Measurements from ENCODE around the gene LSR. TPM values are rescaled to one million over a fixed set of nuclear protein-coding genes. Genes with fewer than 3 reads are reported as not detected.

LSR gene
- total RNA-seq, 1 donor from 2014 or later = 27.1 TPM

- Mint-ChIP-seq H3K9me3 (no peaks in the 10 kb centered on the region), H3K27ac (no peak overlapping the region), H3K4me3 (no peak overlapping the region), H3K27me3 (ENCODE audit: insufficient read depth, low read depth) (peaks cover 14% of the 10 kb centered on the region), H3K36me3 (peaks cover 21% of the 10 kb centered on the region), H3K4me1 (no peaks in the 10 kb centered on the region)
- no peaks in the 10 kb centered on the region for H3K9me3 ChIP-seq (ENCODE audit: low read depth)
- no peaks in the 10 kb centered on the region for H3K4me1 ChIP-seq
- no peak overlapping the region for H3K27ac ChIP-seq
- H3K9ac ChIP-seq = no peak overlapping the region
- TF ChIP-seq, protein P1, sequence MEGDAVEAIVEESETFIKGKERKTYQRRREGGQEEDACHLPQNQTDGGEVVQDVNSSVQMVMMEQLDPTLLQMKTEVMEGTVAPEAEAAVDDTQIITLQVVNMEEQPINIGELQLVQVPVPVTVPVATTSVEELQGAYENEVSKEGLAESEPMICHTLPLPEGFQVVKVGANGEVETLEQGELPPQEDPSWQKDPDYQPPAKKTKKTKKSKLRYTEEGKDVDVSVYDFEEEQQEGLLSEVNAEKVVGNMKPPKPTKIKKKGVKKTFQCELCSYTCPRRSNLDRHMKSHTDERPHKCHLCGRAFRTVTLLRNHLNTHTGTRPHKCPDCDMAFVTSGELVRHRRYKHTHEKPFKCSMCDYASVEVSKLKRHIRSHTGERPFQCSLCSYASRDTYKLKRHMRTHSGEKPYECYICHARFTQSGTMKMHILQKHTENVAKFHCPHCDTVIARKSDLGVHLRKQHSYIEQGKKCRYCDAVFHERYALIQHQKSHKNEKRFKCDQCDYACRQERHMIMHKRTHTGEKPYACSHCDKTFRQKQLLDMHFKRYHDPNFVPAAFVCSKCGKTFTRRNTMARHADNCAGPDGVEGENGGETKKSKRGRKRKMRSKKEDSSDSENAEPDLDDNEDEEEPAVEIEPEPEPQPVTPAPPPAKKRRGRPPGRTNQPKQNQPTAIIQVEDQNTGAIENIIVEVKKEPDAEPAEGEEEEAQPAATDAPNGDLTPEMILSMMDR (IDR thresholded peaks at IDR 0.05) = no peak
- no peak for TF ChIP-seq EZH2phosphoT487 (IDR thresholded peaks at IDR 0.05)
- TF ChIP-seq EZH2 (IDR thresholded peaks at IDR 0.05) = no peak
- H3K79me2 ChIP-seq (ENCODE audit: low read depth) = no peaks in the 10 kb centered on the region
- H4K20me1 ChIP-seq (ENCODE audit: low read depth) = peaks cover 6% of the 10 kb centered on the region
- H3K4me3 ChIP-seq = no peak overlapping the region
- H3K27me3 ChIP-seq = no peaks in the 10 kb centered on the region
- no peaks in the 10 kb centered on the region for H3K36me3 ChIP-seq
- H3K4me2 ChIP-seq = no peak overlapping the region
- no peaks in the 10 kb centered on the region for H3F3A ChIP-seq (ENCODE audit: low read depth)
- H2AFZ ChIP-seq (replicated peaks) = no peak overlapping the region
- no peak for DNase-seq (ENCODE audit: low spot score)
Observed at GRCh38 chr19:35278578-35279284, 29.9 kb downstream of the LSR start.

DNA sequence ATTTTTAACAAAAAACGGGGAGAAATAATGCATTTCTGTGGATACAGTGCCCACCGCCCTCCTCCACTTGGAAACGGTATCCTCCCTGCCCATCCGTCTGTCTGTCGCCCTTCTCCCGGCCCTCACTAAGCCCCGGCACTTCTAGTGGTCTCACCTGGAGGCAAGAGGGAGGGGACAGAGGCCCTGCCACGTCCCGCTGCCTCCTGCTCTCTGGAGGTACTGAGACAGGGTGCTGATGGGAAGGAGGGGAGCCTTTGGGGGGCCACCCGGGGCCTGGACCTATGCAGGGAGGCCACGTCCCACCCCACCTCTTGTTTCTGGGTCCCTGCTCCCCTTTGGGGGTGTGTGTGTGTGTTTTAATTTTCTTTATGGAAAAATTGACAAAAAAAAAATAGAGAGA lies 30.6 kb downstream of the LSR start:
- TF ChIP-seq EZH2 (IDR thresholded peaks at IDR 0.05) (no peak), EZH2phosphoT487 (IDR thresholded peaks at IDR 0.05) (no peak)
- TF ChIP-seq, protein P1 (IDR thresholded peaks at IDR 0.05) = no peak
- H3K27ac Mint-ChIP-seq = no peak overlapping the region
- H3K9me3 ChIP-seq (ENCODE audit: low read depth) = no peaks in the 10 kb centered on the region
- no peak overlapping the region for H3K4me3 ChIP-seq
- H3K27ac ChIP-seq = no peak overlapping the region
- H3K27me3 Mint-ChIP-seq (ENCODE audit: insufficient read depth, low read depth) = peaks cover 14% of the 10 kb centered on the region
- no peaks in the 10 kb centered on the region for H3K9me3 Mint-ChIP-seq
- H2AFZ ChIP-seq (replicated peaks) = no peak overlapping the region
- no peaks in the 10 kb centered on the region for H3K4me1 Mint-ChIP-seq
- no peaks in the 10 kb centered on the region for H3K27me3 ChIP-seq
- H3K36me3 ChIP-seq = no peaks in the 10 kb centered on the region
- no peaks in the 10 kb centered on the region for H3K4me1 ChIP-seq
- H3K36me3 Mint-ChIP-seq = peaks cover 16% of the 10 kb centered on the region
- peaks cover 6% of the 10 kb centered on the region for H4K20me1 ChIP-seq (ENCODE audit: low read depth)
- H3K9ac ChIP-seq = no peak overlapping the region
- H3K4me3 Mint-ChIP-seq = no peak overlapping the region
- H3F3A ChIP-seq (ENCODE audit: low read depth) = no peaks in the 10 kb centered on the region
- no peak overlapping the region for H3K4me2 ChIP-seq
- no peaks in the 10 kb centered on the region for H3K79me2 ChIP-seq (ENCODE audit: low read depth)
- DNase-seq (ENCODE audit: low spot score) = no peak

DNA sequence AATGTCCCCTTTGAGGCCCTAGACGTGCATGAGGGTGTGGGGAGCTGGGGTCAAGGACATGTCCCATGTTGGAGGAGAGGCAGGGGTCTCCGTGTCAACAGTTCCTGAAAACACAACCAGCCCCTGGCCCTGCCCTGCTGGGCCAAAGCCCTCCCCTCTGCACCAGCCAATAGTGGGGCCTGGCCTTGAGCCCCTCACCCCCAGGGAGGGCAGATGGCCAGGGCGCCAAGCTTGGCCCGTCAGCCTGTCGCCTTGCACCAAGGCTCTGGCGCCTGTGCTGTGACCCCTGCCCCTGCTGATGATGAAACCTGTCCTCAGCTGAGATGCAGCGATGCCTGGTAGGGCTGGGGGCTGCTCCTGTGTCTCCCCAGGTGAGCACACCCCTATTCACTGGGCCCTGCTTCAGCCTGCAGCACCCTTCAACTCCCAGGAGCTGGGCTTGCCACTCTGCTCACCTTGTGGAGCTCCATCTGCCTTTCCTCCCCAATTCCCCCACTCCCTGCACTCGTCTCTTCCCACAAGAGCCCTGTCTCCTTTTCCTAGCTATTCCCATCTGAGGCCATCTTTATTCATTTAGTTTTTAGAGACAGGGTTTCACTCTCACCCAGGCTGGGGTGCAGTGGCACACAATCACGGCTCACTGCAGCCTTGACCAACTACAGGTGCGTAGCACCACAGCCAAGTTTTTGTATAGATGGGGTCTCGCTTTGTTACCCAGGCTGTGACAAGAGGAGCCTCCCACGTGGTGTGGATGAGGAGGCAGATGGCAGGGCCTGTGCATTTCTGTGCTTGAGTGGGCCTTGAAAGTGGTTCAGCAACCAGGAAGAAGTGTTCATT lies 31.4 kb downstream of the LSR start:
- H3K4me2 ChIP-seq = no peak overlapping the region
- H3K4me1 ChIP-seq = no peaks in the 10 kb centered on the region
- H3K9me3 ChIP-seq (ENCODE audit: low read depth) = no peaks in the 10 kb centered on the region
- H3K4me3 ChIP-seq = no peak overlapping the region
- Mint-ChIP-seq H3K9me3 (no peaks in the 10 kb centered on the region), H3K4me1 (peaks cover 2% of the 10 kb centered on the region), H3K36me3 (peaks cover 16% of the 10 kb centered on the region), H3K27ac (peak overlapping the region; percentile 60), H3K27me3 (ENCODE audit: insufficient read depth, low read depth) (peaks cover 14% of the 10 kb centered on the region), H3K4me3 (no peak overlapping the region)
- H2AFZ ChIP-seq (replicated peaks) = no peak overlapping the region
- no peaks in the 10 kb centered on the region for H3F3A ChIP-seq (ENCODE audit: low read depth)
- no peak for TF ChIP-seq EZH2phosphoT487 (IDR thresholded peaks at IDR 0.05)
- TF ChIP-seq, protein P1 (IDR thresholded peaks at IDR 0.05) = no peak
- no peak for TF ChIP-seq EZH2 (IDR thresholded peaks at IDR 0.05)
- no peaks in the 10 kb centered on the region for H4K20me1 ChIP-seq (ENCODE audit: low read depth)
- no peak overlapping the region for H3K27ac ChIP-seq
- DNase-seq (ENCODE audit: low spot score) = no peak
- H3K79me2 ChIP-seq (ENCODE audit: low read depth) = no peaks in the 10 kb centered on the region
- H3K36me3 ChIP-seq = no peaks in the 10 kb centered on the region
- H3K9ac ChIP-seq = no peak overlapping the region
- no peaks in the 10 kb centered on the region for H3K27me3 ChIP-seq

All from neural progenitor cell (in vitro differentiated cells).